Thoracic aorta (tissue), 2 donors: ENCODE measurements around the gene PDE8B. TPM values are rescaled to one million over a fixed set of nuclear protein-coding genes. Genes with fewer than 3 reads are reported as not detected.

ENCODE experiments used
- ATAC-seq: fragments of 150-250 bp; one replicate; pipeline ENCODE4 v1.8.0; 2017; ENCODE audit warnings: low read depth; ENCODE audit not compliant: insufficient number of reproducible peaks, low FRiP score
- DNase-seq: peaks from one replicate; pipeline ENCODE4 v3.0.0-alpha.2; 2020; ENCODE audit warnings: low spot score
- H3K27ac ChIP-seq, 2 donors: fragments of 200-600 bp; sonication (generic); 1 replicate in 1 of 2; 2 replicates in 1 of 2; pipeline ENCODE4 v1.5.1; 2016; ENCODE audit warnings: mild to moderate bottlenecking in 2 of 2, moderate library complexity in 2 of 2
- H3K27me3 ChIP-seq: fragments of 200-600 bp; sonication (generic); replicated peaks from 2 replicates; pipeline ENCODE4 v1.6.0; 2016; ENCODE audit warnings: mild to moderate bottlenecking; ENCODE audit not compliant: insufficient read depth
- H3K36me3 ChIP-seq: fragments of 200-600 bp; sonication (generic); one replicate; pipeline ENCODE4 v1.5.1; 2016
- H3K4me1 ChIP-seq, 2 donors: fragments of 200-600 bp; sonication (generic); 1 replicate in 1 of 2; 2 replicates in 1 of 2; pipeline versions ENCODE4 v1.5.1 to v1.6.0; 2016; ENCODE audit warnings: low read depth in 2 of 2, mild to moderate bottlenecking in 1 of 2; ENCODE audit not compliant: control insufficient read depth in 1 of 2
- H3K4me3 ChIP-seq: fragments of 200-600 bp; sonication (generic); 2 replicates; pipeline ENCODE4 v1.5.1; 2016; ENCODE audit warnings: mild to moderate bottlenecking
- H3K9me3 ChIP-seq: fragments of 200-600 bp; sonication (generic); 2 replicates; pipeline ENCODE4 v1.5.1; 2016
- CTCF ChIP-seq: fragments of 200-600 bp; sonication (generic); IDR thresholded peaks from one replicate; pipeline ENCODE4 v1.5.1; 2019; ENCODE audit warnings: antibody characterized with exemption
- total RNA-seq, 2 donors: library from RNA; depleted of rRNA; stranded (reverse); fragments of >200 nt; gene quantifications; one replicate each; pipeline versions ENCODE4 v1.1.0 to v1.2.3, GENCODE V29; 2016

The PDE8B gene
- total RNA-seq, 2 donors from 2014 or later = 22.7 to 59.8 TPM

- Histone ChIP-seq H3K27me3 (no peaks in the 10 kb centered on the region), H3K36me3 (no peaks in the 10 kb centered on the region), H3K9me3 (no peaks in the 10 kb centered on the region), H3K4me3 (no peak overlapping the region), H3K4me1 (peaks cover 0 to 9% of the 10 kb centered on the region in 2 donors), H3K27ac (no peak overlapping the region)
- no peak for TF ChIP-seq CTCF
- DNase-seq (no peak), ATAC-seq (no peak)
Observed at GRCh38 chr5:77214151-77214550, 3.7 kb downstream of the PDE8B start.

- no peak overlapping the region for H3K4me3 ChIP-seq
- H3K27ac ChIP-seq = no peak overlapping the region
- H3K36me3 ChIP-seq = no peaks in the 10 kb centered on the region
- peaks cover 4 to 5% of the 10 kb centered on the region in 2 donors for H3K4me1 ChIP-seq
- no peak for DNase-seq
- H3K9me3 ChIP-seq = no peaks in the 10 kb centered on the region
- ATAC-seq = no peak
- no peaks in the 10 kb centered on the region for H3K27me3 ChIP-seq
- peak; percentile 16 for TF ChIP-seq CTCF
Observed at GRCh38 chr5:77218263-77218662, 7.8 kb downstream of the PDE8B start.

GRCh38 chr5:77221115-77221514, 10.6 kb downstream of the PDE8B start:
- TF ChIP-seq CTCF = no peak
- no peaks in the 10 kb centered on the region for H3K9me3 ChIP-seq
- H3K4me1 ChIP-seq = peaks cover 13 to 22% of the 10 kb centered on the region in 2 donors
- no peak overlapping the region for H3K27ac ChIP-seq
- H3K4me3 ChIP-seq = no peak overlapping the region
- no peaks in the 10 kb centered on the region for H3K27me3 ChIP-seq
- DNase-seq = no peak
- H3K36me3 ChIP-seq = no peaks in the 10 kb centered on the region
- ATAC-seq = no peak

GRCh38 chr5:77222722-77223121, 12.2 kb downstream of the PDE8B start:
- DNase-seq (no peak), ATAC-seq (no peak)
- TF ChIP-seq CTCF = no peak
- peak overlapping the region in 1 of 2 donors; percentile 30 for H3K27ac ChIP-seq
- H3K36me3 ChIP-seq = no peaks in the 10 kb centered on the region
- H3K4me1 ChIP-seq = peaks cover 13 to 22% of the 10 kb centered on the region in 2 donors
- no peak overlapping the region for H3K4me3 ChIP-seq
- no peaks in the 10 kb centered on the region for H3K9me3 ChIP-seq
- no peaks in the 10 kb centered on the region for H3K27me3 ChIP-seq

- no peak for ATAC-seq
Observed at GRCh38 chr5:77223653-77224052, 13.2 kb downstream of the PDE8B start.

More at GRCh38 chr5:77223653-77224052, 13.2 kb downstream of the PDE8B start:
- DNase-seq = no peak
- Histone ChIP-seq H3K9me3 (no peaks in the 10 kb centered on the region), H3K36me3 (no peaks in the 10 kb centered on the region), H3K27me3 (no peaks in the 10 kb centered on the region), H3K4me1 (peaks cover 13 to 22% of the 10 kb centered on the region in 2 donors), H3K4me3 (no peak overlapping the region), H3K27ac (no peak overlapping the region)
- no peak for TF ChIP-seq CTCF
